WTC11 (cell line): ENCODE results near the gene GALNT2. TPM values are rescaled to one million over a fixed set of nuclear protein-coding genes. Genes with fewer than 3 reads are reported as not detected.

Source experiments
- ATAC-seq: fragments of 200-7000 bp; cut with Tn5 transposase; 2 replicates; pipeline ENCODE4 v1.10.0; 2021; ENCODE audit warnings: mild to moderate bottlenecking, moderate library complexity
- CTCF ChIA-PET: fragments of 300-600 bp; sonication (Branson Sonifier 250); formaldehyde crosslinking; loops from one replicate; lab custom pipeline; 2021; ENCODE audit warnings: antibody characterized with exemption; lab: Charles Lee
- POLR2A ChIA-PET: fragments of 350-600 bp; sonication (Branson Sonifier 250); formaldehyde crosslinking; loops from one replicate; lab custom pipeline; 2021; ENCODE audit warnings: antibody characterized with exemption; lab: Charles Lee
- DNase-seq: peaks from one replicate; pipeline ENCODE4 v3.0.0; 2021; ENCODE audit warnings: low spot score
- H3K27ac Mint-ChIP-seq: 2 replicates; pipeline ENCODE4 v1.8.0; 2021; ENCODE audit warnings: mixed read lengths
- H3K27me3 Mint-ChIP-seq: 2 replicates; pipeline ENCODE4 v1.8.0; 2021; ENCODE audit warnings: low read depth, mild to moderate bottlenecking, moderate library complexity, mixed read lengths
- H3K36me3 Mint-ChIP-seq: 2 replicates; pipeline ENCODE4 v1.8.0; 2021; ENCODE audit warnings: mixed read lengths
- H3K4me1 Mint-ChIP-seq: 2 replicates; pipeline ENCODE4 v1.8.0; 2022; ENCODE audit warnings: mixed read lengths
- H3K4me3 Mint-ChIP-seq: 2 replicates; pipeline ENCODE4 v1.8.0; 2021; ENCODE audit warnings: mild to moderate bottlenecking, moderate library complexity, mixed read lengths
- H3K9me3 Mint-ChIP-seq: 2 replicates; pipeline ENCODE4 v1.8.0; 2021; ENCODE audit warnings: mixed read lengths
- AR ChIP-seq: fragments of 250-450 bp; sonication (Bioruptor Pico); IDR thresholded peaks from 2 replicates; pipeline ENCODE4 v1.9.0; 2021; ENCODE audit warnings: mild to moderate bottlenecking
- CBFB ChIP-seq: sonication (generic); formaldehyde crosslinking; IDR thresholded peaks from 2 replicates; pipeline ENCODE4 v1.8.1; 2022; ENCODE audit warnings: mild to moderate bottlenecking, low read depth, missing genetic modification reagents
- CTCF ChIP-seq: fragments of 200-600 bp; IDR thresholded peaks from 2 replicates; pipeline ENCODE4 v1.8.0; 2022; ENCODE audit warnings: antibody characterized with exemption
- FOXK1 ChIP-seq: sonication (generic); formaldehyde crosslinking; IDR thresholded peaks from 2 replicates; pipeline ENCODE4 v1.8.0; 2022; ENCODE audit warnings: mild to moderate bottlenecking, moderate library complexity, missing genetic modification reagents
- HMGA2 ChIP-seq: fragments of 250-450 bp; sonication (Bioruptor Pico); IDR thresholded peaks from 2 replicates; pipeline ENCODE4 v1.4.0; 2021; ENCODE audit warnings: mild to moderate bottlenecking, moderate library complexity
- NR1H2 ChIP-seq: sonication (generic); formaldehyde crosslinking; IDR thresholded peaks from 2 replicates; pipeline ENCODE4 v1.9.0; 2021; ENCODE audit warnings: mild to moderate bottlenecking, moderate library complexity, missing genetic modification reagents
- SOX15 ChIP-seq: fragments of 250-450 bp; sonication (Bioruptor Pico); IDR thresholded peaks from 2 replicates; pipeline ENCODE4 v1.9.0; 2021; ENCODE audit warnings: mild to moderate bottlenecking
- ZMAT4 ChIP-seq: fragments of 250-450 bp; sonication (Bioruptor Pico); IDR thresholded peaks from 2 replicates; pipeline ENCODE4 v1.9.0; 2021; ENCODE audit warnings: mild to moderate bottlenecking
- ZNF671 ChIP-seq: fragments of 250-450 bp; sonication (Bioruptor Pico); IDR thresholded peaks from 2 replicates; pipeline ENCODE4 v1.8.0; 2021; ENCODE audit warnings: mild to moderate bottlenecking
- total RNA-seq: library from RNA; stranded (reverse); gene quantifications from 3 replicates; pipeline ENCODE4 v1.2.3, GENCODE V29; 2021
- TF ChIP-seq, protein P1 (sequence below): sonication (generic); formaldehyde crosslinking; IDR thresholded peaks from 2 replicates; pipeline ENCODE4 v1.8.0; 2023; ENCODE audit warnings: missing genetic modification reagents
- TF ChIP-seq, protein P2 (sequence below): sonication (generic); formaldehyde crosslinking; IDR thresholded peaks from 2 replicates; pipeline ENCODE4 v1.8.1; 2023; ENCODE audit warnings: mild to moderate bottlenecking, moderate library complexity, missing genetic modification reagents
- TF ChIP-seq, protein P3 (sequence below): sonication (generic); formaldehyde crosslinking; IDR thresholded peaks from 2 replicates; pipeline ENCODE4 v1.8.1; 2022; ENCODE audit warnings: low read depth, mild to moderate bottlenecking, moderate library complexity, missing genetic modification reagents, borderline replicate concordance
- TF ChIP-seq, protein P4 (sequence below): sonication (generic); formaldehyde crosslinking; IDR thresholded peaks from 2 replicates; pipeline ENCODE4 v1.8.1; 2022; ENCODE audit warnings: mild to moderate bottlenecking, missing genetic modification reagents, moderate library complexity, borderline replicate concordance
- TF ChIP-seq, protein P5 (sequence below): sonication (generic); formaldehyde crosslinking; IDR thresholded peaks from 2 replicates; pipeline ENCODE4 v1.8.1; 2023; ENCODE audit warnings: mild to moderate bottlenecking, missing genetic modification reagents

The GALNT2 gene
- total RNA-seq, 1 experiment from 2014 or later: 74.8 TPM

- Mint-ChIP-seq H3K9me3 (no peaks in the 10 kb centered on the region), H3K27ac (0 out of 2 replicates have a peak overlapping the region, but pooled peaks have one; percentile 2)
- TF ChIP-seq, protein P1, sequence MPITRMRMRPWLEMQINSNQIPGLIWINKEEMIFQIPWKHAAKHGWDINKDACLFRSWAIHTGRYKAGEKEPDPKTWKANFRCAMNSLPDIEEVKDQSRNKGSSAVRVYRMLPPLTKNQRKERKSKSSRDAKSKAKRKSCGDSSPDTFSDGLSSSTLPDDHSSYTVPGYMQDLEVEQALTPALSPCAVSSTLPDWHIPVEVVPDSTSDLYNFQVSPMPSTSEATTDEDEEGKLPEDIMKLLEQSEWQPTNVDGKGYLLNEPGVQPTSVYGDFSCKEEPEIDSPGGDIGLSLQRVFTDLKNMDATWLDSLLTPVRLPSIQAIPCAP (CRISPR knock-in tag): no peak
- TF ChIP-seq CTCF (peak; percentile 84), ZNF671 (CRISPR knock-in tag) (no peak)
- TF ChIP-seq, protein P2, sequence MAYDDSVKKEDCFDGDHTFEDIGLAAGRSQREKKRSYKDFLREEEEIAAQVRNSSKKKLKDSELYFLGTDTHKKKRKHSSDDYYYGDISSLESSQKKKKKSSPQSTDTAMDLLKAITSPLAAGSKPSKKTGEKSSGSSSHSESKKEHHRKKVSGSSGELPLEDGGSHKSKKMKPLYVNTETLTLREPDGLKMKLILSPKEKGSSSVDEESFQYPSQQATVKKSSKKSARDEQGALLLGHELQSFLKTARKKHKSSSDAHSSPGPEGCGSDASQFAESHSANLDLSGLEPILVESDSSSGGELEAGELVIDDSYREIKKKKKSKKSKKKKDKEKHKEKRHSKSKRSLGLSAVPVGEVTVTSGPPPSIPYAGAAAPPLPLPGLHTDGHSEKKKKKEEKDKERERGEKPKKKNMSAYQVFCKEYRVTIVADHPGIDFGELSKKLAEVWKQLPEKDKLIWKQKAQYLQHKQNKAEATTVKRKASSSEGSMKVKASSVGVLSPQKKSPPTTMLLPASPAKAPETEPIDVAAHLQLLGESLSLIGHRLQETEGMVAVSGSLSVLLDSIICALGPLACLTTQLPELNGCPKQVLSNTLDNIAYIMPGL (CRISPR knock-in tag): no peak
- TF ChIP-seq, protein P3, sequence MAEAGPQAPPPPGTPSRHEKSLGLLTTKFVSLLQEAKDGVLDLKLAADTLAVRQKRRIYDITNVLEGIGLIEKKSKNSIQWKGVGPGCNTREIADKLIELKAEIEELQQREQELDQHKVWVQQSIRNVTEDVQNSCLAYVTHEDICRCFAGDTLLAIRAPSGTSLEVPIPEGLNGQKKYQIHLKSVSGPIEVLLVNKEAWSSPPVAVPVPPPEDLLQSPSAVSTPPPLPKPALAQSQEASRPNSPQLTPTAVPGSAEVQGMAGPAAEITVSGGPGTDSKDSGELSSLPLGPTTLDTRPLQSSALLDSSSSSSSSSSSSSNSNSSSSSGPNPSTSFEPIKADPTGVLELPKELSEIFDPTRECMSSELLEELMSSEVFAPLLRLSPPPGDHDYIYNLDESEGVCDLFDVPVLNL (CRISPR knock-in tag): no peak
- TF ChIP-seq, all 79 proteins: peak for 1
- H3K36me3 Mint-ChIP-seq: peaks cover under 1% of the 10 kb centered on the region
- H3K4me3 Mint-ChIP-seq: no peak overlapping the region
- ATAC-seq (peak; percentile 80), DNase-seq (peak; percentile 58)
- POLR2A ChIA-PET: interaction anchor here (0.7 kb wide), 1 partner anchor 213 kb away, joined by 3 read pairs; no protein-coding TSS in a partner anchor
- CTCF ChIA-PET: interaction anchor here (0.7 to 2.9 kb wide), 18 partner anchors 8 to 157 kb away, joined by 3 to 30 read pairs (median 3); no protein-coding TSS in a partner anchor
- H3K4me1 Mint-ChIP-seq: peaks cover 42% of the 10 kb centered on the region
- no peaks in the 10 kb centered on the region for H3K27me3 Mint-ChIP-seq
Measured at GRCh38 chr1:230120921-230121381, 53.9 kb downstream of the GALNT2 start.

DNA sequence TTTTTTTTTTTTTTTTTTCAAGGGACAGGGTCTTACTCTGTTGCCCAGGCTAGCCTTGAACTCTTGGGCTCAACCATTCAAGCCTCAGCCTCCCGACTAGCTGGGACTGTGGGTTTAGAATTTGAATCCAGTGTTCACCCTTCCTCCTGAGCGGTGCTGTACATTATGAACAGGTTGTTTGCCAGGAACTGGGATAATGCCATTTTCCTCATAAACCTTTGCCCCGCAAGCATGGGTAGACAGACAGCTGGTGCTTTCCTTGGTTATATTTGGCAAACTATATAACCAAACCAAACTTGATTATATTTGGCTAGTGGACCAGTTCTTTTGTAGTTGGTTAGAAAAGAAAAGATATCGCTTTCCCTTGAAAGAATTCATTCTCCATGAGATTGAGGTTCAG lies 54.9 kb downstream of the GALNT2 start:
- no peak overlapping the region for H3K27ac Mint-ChIP-seq

DNA sequence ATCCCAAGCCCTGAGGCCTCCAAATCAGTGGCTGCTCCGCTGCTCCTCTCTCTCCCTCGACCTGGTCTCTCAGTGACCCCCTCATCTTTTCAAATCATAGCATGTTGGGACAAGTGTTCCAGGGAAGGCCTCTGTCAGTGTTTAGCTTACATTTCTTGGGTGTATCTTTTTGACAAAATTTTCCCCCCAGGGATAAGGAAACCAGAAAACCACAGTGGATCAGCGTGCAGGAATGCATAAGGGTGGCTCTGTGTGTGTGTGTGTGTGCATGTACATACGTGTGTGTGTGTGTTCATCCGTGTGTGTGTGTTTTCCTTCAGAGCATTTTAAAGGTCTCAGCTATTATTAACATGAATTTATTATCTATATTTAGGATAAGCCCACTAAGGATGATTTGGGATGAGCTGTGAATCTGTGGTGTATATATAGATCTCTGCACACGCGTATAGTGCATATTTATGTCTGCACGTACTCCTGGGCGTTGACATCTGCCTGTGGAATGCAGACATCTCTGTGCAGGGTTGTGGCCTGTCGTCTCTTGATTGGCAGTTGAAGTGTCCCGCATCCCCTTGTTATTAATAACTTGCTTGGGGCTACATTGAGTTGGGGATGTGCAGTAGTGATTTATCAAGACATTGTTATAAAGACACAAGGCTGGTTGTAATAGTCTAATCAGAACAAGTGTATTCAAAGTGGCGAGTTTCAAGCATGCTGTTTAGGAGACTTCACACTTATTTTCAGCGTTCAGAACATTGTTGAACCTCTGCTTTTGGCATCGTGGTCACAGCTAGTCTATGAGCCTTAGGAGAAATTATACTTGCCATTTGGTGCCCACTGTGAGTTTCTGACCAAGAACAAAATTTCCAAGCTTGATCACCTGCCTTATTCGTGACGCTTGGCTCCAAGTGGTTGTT lies 55.6 kb downstream of the GALNT2 start:
- Mint-ChIP-seq H3K9me3 (no peaks in the 10 kb centered on the region), H3K36me3 (no peaks in the 10 kb centered on the region), H3K4me3 (no peak overlapping the region), H3K27me3 (no peaks in the 10 kb centered on the region), H3K27ac (no peak overlapping the region), H3K4me1 (peaks cover 58% of the 10 kb centered on the region)
- ChIA-PET POLR2A (no interaction called here), CTCF (no interaction called here)
- no peak for ATAC-seq
- DNase-seq: no peak
- TF ChIP-seq, protein P3 (CRISPR knock-in tag): no peak
- TF ChIP-seq, protein P4, sequence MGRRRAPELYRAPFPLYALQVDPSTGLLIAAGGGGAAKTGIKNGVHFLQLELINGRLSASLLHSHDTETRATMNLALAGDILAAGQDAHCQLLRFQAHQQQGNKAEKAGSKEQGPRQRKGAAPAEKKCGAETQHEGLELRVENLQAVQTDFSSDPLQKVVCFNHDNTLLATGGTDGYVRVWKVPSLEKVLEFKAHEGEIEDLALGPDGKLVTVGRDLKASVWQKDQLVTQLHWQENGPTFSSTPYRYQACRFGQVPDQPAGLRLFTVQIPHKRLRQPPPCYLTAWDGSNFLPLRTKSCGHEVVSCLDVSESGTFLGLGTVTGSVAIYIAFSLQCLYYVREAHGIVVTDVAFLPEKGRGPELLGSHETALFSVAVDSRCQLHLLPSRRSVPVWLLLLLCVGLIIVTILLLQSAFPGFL: no peak
- no peak for TF ChIP-seq SOX15 (CRISPR knock-in tag)
- TF ChIP-seq ZMAT4 (CRISPR knock-in tag): no peak
- no peak for TF ChIP-seq AR (CRISPR knock-in tag)
- no peak for TF ChIP-seq CBFB (CRISPR knock-in tag)
- no peak for TF ChIP-seq FOXK1 (CRISPR knock-in tag)

More for the DNA sequence above, 54.9 kb downstream of the GALNT2 start:
- no peak for TF ChIP-seq NR1H2
- TF ChIP-seq, protein P5, sequence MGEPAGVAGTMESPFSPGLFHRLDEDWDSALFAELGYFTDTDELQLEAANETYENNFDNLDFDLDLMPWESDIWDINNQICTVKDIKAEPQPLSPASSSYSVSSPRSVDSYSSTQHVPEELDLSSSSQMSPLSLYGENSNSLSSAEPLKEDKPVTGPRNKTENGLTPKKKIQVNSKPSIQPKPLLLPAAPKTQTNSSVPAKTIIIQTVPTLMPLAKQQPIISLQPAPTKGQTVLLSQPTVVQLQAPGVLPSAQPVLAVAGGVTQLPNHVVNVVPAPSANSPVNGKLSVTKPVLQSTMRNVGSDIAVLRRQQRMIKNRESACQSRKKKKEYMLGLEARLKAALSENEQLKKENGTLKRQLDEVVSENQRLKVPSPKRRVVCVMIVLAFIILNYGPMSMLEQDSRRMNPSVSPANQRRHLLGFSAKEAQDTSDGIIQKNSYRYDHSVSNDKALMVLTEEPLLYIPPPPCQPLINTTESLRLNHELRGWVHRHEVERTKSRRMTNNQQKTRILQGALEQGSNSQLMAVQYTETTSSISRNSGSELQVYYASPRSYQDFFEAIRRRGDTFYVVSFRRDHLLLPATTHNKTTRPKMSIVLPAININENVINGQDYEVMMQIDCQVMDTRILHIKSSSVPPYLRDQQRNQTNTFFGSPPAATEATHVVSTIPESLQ (CRISPR knock-in tag): no peak
- no peak for TF ChIP-seq HMGA2 (CRISPR knock-in tag)
- TF ChIP-seq, all 79 proteins: peak for 0
- H3K36me3 Mint-ChIP-seq: no peaks in the 10 kb centered on the region
- no peaks in the 10 kb centered on the region for H3K9me3 Mint-ChIP-seq
- ATAC-seq (no peak), DNase-seq (no peak)
- H3K27me3 Mint-ChIP-seq: no peaks in the 10 kb centered on the region
- ChIA-PET POLR2A (interaction anchor here (0.7 kb wide), 1 partner anchor 214 kb away, joined by 3 read pairs; no protein-coding TSS in a partner anchor), CTCF (no interaction called here)
- H3K4me3 Mint-ChIP-seq: no peak overlapping the region
- peaks cover 52% of the 10 kb centered on the region for H3K4me1 Mint-ChIP-seq
